Stimulated activated CD4-positive, alpha-beta T cell treated with anti-CD3 and anti-CD28 coated beads, TNF-alpha, amount 100 ng/mL, for 24 hours (primary cell): ENCODE data around the gene FGF2.
"Not testable (repeated sequence)": the region's sequence is repeated elsewhere in the genome, so short reads cannot be mapped to it uniquely, and the experiment has no call there.

Experiments used
- DNase-seq, 3 experiments: peaks; one replicate each; pipeline ENCODE4 v3.0.0-alpha.2; 2020; ENCODE audit warnings: low read depth in 3 of 3

Gene FGF2

DNA sequence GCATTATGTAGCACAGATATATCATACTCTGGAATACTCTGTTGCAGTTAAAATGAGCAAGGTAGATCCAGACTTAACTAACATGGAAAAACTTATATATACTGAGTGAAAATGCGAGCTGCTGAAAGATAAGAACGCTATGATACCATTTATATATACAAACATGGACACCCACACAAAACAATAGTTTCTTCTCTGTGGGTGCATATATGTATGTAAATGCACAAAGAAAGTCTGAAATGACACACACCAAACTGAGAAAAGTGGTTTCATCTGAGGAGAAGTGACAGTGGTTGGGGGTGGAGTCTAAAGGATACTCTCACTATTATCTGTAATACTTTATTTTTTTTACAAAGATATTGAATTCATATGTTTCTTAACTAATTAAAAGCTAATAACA is 12.2 kb upstream of the FGF2 start:
- DNase-seq = no peak

DNA sequence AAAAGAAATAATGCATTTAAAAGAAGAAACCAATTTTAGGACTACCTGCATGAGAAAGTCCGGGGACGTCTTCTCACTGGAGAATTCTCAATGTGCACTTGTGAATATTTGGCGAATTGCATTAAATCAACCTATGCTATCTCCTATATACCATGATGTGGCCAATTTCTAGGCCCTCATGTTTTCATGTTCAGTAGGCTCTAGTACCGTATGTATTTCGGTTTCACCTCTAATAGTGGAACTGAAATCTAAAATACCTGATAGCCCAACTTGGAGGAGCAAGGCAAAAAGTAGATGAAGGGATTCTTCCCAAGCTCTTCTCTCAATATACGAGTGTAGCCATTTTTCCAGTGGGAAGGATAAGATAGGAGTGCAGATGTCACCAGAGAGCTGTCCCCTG is 11.4 kb upstream of the FGF2 start:
- no peak for DNase-seq

DNA sequence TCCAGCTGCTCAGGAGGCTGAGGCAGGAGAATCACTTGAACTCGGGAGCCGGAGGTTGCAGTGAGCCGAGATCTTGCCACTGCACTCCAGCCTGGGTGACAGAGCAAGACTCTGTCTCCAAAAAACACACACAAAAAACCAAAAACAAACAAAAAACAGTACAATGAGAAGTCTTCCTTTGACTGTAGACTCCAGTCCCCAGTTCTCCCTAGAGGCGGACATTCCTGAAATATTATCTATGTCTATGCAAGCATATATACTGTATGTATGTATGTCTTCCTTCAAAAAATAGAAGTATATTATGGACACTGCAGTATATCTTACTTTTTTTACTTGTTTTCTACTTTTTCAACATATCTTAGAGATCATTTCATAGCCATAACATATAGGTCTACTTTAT is 10.2 kb upstream of the FGF2 start:
- no peak for DNase-seq

DNA sequence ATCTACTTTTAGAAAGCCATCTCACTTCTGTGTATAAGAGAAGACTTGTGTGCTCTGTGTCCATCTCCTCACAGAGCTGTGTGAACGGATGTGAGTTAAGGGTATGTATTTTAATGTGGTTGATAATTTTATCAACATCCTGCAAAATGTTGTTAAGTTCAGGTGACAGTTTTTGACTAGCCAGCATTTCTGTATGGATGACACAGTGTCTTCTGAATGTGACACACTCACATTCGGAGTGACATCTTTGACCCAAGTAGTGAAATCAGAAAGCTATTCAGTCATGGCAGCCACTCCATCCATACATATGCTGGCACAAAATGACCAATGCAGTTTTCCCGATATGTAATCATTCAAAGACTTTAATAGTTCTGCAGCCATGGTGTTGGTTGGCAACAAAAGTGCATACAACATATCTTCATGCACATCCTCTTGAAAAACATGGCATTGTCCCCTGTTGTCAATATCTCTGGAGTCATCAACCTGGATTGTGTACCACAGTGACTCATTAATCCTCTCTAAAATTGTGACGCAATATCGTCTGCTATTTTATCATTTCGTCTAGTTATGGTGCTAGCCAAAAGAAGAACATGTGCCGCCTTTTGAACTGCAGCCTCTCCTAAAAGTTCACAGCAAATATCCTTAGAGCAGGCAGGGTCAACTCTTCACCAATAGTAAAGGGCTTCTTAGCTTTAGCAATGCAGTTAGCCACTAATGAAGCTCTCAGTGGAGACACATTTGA is 6.8 kb upstream of the FGF2 start:
- DNase-seq = no peak

DNA sequence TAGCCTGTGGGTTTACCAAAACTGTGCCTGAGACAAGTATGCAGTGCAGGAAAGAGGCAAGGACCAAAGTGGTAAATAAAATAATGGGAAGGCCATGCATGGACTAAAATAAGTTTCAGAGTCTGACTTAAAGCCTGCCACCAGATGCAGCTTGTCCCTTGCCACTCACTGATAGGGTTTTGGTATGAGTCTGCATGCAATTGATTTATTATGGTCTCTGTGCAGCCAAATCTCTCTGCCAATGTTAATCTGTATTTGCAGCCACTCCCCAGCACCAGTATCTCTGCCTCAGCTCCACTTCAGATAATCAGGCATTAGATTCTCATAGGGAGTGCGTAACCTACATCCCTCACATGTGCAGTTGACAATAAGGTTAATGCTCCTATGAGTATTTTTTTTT is 5.5 kb upstream of the FGF2 start:
- no peak for DNase-seq

DNA sequence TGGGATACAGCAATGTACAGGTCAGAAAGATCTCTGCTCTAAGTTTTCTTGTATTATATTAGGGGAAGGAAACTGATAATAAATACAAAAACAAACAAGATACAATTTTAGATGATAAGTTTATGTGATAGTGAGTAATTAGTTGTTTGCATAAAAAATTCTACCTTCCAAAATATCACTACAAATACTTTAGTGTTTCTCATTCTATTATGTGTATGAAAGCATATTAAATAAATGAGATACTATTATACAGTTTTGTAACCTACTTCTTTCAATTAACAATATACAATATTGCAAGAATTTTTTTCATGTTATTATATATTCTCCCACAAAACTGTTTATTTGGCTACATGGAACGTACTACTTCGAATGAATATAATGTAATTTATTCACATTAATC is 4.2 kb upstream of the FGF2 start:
- DNase-seq = no peak

DNA sequence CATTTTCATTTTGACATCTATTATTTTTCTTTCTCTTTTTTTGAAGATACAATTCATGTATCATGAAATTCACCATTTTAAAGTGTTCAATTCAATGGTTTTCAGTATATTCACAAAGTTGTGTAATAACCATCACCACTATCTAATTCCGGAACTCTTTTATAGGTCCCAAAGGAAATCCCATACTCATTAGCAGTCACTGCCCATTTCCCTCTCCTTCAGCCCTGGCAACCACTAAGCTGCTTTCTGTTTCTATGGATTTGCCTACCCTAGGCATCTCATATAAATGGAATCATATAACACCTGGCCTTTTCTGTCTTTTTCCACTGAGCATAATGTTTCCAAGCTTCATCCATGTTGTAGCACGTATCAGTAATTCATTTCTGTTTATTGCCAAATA is 3.2 kb upstream of the FGF2 start:
- DNase-seq = no peak

DNA sequence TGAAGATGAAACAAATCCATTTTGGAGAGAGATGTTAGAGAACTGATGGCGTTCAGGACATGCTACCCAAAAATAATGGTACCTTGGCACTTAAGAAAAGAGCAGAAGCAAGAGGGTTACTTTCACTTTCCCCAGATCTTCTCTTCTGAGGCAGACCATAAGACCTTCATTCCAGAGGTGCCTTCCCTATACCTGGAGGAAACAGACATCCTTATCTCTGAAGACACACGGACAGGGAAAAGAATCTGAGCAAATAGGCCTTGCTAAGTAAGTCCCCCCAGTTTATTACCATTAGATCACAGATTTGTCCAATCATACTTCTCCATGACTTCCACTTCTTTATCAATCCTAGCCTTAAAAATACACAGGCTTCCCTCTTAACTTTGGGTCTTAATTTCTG is 2.0 kb upstream of the FGF2 start:
- no peak for DNase-seq

DNA sequence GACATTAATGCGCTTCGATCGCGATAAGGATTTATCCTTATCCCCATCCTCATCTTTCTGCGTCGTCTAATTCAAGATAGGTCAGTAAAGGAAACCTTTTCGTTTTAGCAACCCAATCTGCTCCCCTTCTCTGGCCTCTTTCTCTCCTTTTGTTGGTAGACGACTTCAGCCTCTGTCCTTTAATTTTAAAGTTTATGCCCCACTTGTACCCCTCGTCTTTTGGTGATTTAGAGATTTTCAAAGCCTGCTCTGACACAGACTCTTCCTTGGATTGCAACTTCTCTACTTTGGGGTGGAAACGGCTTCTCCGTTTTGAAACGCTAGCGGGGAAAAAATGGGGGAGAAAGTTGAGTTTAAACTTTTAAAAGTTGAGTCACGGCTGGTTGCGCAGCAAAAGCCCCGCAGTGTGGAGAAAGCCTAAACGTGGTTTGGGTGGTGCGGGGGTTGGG is 528 bp upstream of the FGF2 start:
- no peak for DNase-seq

DNA sequence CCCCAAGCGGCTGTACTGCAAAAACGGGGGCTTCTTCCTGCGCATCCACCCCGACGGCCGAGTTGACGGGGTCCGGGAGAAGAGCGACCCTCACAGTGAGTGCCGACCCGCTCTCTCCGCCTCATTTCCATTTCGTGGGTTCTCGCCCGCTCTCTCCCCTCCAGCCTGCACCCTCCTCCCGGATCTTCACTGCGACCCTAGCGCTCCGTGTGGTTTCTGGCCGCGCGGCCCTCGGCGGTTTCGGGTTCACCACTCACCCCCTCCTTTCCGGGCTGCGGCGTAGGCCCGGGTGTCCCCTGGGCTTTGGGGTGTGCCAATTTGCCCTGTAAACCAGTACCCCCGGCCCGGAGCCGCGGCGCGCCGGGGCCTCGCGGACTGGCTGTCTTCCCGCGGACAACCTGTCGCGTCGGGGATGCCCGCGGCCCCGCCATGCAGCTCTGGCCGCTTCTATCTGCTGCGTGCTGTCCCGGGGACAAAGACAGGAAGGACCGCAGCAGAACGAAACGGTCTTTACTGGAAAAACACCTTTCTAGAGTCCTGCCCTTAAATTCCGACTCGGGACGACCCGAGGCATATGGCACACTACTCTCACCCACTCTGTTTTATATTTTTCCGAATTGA is 737 bp downstream of the FGF2 start:
- peak in 1 of 3 experiments; percentile 21 for DNase-seq

DNA sequence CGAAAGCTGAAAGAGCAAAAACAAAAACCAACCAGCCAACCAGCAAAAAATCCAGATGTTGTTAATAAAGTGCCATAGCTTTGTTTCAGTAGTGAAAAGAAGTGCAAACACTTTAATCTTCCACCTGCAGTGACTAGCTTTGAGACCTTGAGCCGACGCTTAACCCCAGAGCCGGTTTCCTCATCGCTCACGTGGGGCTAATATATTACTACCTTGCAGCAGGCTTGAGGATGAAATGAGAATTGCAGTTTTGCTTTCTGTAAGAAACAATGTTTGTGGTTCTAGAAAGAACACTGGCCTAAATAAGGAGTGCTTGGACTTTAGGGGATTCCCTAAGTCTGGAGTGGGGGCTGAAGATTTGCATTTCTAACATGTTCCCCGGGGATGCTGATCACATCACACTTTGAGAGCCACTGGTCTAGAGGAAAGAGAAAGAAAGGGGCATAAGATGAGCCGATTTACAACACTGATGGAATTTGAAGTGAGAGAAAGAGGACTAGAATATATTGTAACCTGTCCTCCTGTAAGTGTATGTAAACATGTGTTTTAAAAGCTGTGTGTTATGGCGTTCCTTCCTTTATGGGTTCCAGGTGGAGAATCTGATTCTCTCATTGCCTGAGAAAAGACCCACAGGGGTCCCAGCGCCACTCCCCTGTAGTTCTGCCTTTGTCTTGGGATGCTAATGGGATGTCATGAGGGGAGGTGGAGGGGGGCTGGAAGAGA is 1.4 kb downstream of the FGF2 start:
- DNase-seq = peak in 2 of 3 experiments; percentile 8 to 25

DNA sequence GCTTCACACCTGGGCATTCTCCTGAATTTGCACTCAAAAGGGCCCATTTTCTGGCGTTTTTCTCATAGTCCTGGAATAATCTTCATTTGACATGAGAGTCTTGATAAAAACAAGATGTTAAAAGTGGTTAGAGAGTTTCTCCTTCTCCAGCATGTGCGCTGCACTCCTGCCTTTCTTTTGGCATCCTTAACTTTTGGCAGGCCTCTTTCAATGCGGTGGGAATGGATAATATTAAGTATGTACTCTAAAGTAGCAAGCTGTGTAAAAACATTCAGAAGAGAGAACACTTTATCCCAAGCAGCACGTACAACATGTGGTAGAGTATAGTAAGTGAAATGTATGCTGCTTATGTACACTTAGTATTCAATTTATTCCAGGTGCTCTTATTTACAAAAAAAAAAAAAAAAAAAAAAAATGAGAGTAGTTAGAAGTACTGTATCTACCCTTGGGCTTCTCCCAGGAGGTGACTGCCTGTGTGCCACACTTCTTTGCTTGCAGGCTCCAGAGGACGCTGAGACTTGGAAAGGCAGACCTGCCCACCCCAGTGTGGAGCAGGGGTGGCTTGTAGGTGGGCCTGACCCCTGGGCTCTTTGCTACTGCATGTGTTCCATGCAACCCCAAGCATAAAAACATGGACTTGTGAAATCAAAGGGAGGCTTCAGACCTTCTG is 3.9 kb downstream of the FGF2 start:
- DNase-seq = no peak

DNA sequence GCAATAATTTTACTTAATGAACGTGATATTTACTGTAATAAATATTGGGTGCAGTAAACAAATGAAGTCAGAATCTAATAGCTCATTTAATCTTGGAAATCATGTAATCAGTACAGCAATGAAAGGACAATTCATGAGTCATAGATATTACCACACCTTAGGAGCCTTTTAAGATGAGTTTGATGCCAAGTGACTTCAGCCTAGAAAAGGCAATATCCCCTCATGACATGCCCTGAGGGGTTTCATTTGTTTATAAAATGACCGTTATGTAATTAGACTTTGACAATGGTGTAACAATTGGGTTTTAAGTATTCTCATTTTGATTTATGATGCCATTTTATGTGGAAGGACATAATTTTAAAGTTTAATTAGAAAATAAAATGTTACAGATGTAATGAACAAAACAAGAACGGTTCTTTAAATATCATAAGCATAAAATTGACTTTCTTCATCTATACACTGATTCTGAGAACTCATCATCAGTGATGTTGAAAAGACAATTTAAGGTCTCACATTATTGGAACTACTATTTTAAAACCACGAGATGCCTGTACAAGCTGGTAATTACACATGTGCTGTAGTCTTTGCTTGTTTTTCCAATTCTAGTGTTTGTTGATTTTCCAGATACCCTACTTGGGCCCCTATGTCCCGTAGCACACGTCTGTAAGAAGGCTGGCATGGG is 5.0 kb downstream of the FGF2 start:
- no peak for DNase-seq

DNA sequence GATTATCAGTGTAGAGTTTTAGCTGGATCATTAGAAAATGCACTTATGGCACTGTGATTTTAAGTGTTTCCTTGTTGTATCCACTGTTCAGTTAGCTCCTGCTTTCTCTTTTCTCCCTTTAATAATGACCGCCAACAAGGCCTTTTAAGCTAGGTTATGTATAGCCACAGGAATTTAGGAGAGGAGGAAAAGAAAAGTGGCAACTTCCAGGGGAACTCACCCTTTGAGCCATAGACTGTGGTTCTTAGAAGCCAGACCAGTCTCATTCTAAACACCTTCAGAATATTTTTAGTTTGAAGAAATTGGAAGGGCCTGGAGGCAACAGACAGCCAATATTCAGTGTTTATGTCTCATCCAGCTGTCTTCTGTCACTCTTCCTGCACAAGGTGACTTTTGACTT is 6.1 kb downstream of the FGF2 start:
- no peak for DNase-seq

DNA sequence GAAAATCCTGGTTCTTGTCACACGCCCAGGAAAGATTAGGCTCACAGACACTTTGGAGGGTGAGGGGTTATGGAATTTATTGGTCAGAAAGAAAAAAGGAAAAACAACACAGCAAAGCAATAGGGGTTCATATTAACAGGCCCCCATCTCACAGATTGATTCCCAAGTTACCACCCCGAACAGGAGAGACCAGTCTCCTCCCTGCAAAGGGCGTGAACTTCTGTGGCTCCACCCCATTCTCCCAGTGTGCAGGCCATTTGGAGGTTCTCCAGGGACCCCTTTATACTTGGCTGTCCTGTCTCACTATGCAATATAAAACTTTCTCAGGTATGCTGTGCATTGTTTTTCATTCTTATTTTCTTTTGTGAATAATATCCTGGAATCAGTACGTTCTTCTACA is 7.4 kb downstream of the FGF2 start:
- no peak for DNase-seq

DNA sequence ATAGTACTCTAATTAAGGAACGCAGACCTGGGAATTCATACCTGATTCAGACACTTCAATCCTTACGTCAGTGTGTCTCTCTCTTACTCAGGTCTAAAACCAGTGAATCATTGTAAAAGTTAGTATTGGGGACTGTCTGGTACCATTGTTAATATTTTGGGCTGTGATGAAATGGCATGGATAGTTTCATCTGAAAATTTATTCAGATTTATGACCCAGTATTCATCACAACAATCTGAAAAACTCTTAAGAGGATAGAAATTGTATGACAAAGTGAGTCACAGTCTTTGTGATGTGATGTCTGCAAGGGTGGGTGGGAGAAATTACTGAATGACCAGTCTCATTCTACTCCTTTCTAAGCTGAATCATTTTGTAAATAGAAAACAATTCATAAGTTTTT is 10.3 kb downstream of the FGF2 start:
- no peak for DNase-seq

DNA sequence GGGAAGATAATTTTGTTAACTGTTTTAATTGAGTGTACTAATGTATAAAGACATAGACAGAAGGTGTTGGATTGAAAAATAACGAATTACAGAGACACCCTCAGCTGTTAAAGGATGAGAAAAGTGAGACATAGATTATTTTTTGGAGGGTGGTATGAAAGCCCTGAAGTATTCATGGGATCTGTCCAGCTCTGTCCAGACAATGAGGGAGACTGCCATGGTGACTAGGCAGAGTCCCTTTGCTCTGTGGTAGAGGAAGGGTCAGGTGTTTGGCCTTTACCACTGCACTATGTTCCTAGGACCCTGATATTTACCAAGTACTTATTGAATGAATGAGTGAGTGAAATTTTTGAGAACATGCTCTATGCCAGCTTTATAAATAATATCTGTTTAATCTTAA is 11.4 kb downstream of the FGF2 start:
- DNase-seq = no peak

DNA sequence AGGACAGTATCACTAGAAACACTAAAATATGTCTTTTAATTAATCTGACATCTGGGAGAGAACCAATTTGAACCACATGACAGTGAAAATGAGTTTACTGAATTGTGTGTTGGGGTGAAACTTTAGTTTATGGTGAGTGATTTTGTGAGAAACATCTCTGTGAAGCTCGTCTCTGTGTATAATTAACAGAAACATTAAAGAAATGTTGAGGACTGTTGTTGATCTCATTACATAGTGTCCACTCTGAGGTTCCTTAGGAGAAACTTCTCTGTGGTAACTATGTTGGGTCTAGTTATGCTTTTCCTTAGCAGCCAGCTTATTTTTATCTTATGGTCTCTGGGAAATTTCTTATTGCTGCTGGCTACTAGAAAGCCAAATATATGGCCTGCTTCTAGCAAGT is 15.8 kb downstream of the FGF2 start:
- no peak for DNase-seq

DNA sequence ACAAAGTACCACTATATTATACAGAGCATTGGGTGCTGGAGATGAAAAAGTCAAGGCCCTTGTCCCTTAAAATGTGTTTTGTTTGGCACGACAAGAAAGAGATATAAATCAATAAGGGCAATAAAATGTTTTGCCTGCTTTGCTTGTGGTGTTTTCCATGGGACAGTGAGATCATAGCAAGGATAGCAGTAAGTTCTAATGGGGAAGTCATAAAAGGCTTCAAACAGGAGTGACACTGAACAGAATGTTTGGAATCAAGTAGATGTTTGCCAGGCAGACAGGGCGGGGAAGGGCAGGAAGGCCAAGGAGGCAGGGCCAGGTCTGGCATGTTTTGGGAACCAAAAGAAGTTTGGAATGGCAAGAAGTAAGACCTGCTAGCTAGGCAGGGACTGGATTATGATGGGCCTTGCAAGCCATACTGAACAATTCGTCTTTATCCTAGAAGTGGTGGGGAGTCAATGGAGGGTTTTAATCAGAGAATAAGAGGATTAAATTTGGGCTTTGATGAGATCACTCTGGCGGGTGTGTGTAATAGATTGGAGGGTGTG is 16.4 kb downstream of the FGF2 start:
- DNase-seq = no peak

DNA sequence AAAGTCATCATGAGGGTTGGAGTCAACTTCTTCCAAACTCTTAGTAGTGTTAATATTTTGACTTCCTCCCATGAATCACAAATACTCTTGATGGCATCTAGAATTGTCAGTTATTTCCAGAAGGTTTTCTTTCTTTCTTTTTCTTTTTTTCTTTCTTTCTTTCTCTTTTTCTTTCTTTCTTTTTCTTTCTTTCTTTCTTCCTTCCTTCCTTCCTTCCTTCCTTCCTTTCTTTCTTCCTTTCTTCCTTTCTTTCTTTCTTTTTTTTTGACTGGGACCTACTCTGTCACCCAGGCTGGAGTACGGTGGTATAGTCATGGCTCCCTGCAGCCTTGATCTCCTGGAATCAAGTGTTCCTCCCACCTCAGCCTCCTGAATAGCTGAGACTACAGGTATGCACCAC is 17.8 kb downstream of the FGF2 start:
- DNase-seq = not testable (repeated sequence)

DNA sequence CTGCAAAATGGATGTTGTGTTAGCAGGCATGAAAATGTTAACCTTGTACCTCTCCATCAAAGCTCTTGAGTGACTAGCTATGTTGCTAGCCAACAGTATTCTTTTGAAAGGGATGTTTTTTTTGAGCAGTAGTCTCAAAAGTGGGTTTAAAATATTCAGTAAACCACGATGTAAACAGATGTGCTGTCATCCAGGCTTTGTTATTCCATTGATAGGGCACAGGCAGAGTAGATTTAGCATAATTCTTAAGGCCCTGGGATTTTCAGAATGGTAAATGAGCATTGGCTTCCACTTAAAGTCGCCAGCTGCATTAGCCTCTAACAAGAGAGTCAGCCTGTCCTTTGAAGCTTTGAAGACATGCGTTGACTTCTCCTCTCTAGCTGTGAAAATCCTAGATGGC is 18.4 kb downstream of the FGF2 start:
- no peak for DNase-seq

DNA sequence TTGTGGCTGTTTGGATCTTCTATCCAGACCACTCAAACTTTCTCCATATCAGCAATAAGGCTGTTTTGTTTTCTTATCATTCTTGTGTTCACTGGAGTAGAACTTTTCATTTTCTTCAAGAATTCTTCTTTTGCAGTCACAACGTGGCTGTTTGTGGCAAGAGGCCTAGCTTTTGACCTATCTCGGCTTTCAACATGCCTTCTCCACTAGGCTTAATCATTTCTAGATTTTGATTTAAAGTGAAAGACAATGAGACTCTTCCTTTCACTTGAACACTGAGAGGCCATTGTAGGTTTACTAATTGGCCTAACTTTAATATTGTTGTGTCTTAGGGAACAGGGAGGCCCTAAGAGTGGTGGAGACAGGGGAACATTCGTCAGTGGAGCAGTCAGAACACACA is 19.1 kb downstream of the FGF2 start:
- no peak for DNase-seq
